Activated CD4-positive, CD25-positive, alpha-beta regulatory T cell treated with anti-CD3 and anti-CD28 coated beads, Interleukin-2, amount 50 U/mL, for 72 hours (primary cell): Measurements from ENCODE around the gene FMNL1.

Experiments
- DNase-seq: peaks from one replicate; pipeline ENCODE4 v3.0.0; 2021

FMNL1 gene

DNA sequence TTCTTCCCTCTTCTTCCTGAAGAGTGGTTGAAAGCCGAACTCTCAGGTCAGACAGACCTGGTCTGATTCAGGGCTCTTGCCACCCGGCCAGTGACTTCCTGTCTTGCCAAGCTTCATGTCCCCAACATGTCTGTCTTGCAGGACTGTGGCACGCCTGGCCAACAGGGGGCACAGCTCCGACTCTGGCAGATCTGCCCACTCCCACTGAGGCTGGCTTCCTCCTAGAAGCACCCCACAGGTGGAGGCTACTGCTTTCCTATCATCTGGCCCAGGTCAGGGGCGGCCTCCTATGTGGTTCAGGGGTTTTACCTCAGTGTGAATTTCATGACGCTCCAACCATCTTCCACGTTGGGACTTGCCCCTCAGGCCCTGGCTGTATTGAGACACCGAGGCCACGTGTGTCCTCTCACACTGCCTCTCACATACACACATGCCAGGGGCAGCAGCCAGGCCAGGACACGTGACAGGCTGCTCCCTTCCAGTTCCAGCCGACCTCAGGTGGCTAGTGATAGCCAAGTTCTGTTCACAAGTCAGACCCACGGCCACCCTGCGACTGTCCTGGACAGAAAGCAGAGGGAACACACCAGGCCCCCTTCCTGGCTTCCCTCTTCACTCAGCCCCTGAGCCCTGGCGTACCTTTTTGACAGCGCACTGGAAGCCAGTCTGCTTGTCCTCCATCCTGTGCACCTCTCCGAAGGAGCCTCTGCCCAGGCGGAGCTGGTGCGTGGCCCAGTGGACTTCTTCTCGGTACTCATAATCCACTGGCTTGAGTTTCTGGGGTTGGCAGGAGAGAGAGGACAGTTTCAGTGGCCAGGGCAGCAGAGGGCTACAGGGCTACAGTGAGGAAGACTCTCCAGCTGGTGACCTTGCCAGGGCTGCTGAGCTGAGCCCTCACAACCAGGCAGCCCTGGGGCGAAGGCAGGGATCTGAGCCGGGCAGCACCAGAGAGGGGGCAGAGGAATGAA lies 62.8 kb downstream of the FMNL1 start:
- no peak for DNase-seq

- no peak for DNase-seq
Observed at GRCh38 chr17:45286286-45286685, 64.6 kb downstream of the FMNL1 start.

DNA sequence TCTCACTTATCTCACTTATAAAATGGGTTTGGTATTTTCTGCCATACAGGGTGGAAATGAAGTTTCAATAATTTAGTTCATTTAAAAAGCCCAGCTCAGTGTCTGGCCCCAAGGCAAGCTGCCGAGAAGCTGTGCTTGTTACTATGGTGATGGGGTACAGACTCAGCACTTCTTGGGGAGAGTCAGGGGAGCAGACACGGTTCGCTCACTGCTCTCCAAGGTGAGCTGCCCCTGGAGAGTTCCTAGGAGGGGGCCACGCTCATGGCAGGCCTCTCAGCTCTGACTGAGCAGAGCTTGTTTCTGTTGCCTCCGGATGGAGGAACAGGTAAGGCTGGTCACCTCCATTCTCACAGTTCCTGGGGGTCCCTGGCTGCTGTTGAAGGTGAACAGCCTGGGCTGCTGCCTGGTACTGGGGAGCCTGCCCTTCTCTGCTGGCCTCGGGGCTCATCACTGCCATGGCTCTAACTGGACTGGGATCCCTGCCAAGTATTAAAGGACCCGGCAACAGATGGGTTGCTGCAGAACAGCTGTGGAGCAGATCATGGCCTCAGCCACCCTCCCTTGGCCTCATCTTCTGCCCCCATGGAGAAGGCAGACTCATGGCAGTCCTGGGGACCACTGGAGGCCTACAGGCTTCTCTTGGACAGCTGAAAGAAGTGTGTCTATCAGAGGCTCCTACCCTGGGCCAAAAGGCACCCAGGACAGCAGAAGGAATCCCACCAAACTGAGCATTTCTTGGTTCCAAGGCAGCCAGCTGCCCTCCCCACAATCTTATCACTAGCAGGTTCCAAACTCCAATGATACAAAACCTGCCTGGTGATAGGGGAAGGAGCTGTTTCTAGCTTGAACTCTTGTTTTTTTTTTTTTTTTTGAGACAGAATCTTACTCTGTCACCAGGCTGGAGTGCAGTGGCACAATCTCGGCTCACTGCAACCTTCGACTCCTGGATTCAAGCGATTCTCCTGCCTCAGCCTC lies 66.1 kb downstream of the FMNL1 start:
- no peak for DNase-seq

DNA sequence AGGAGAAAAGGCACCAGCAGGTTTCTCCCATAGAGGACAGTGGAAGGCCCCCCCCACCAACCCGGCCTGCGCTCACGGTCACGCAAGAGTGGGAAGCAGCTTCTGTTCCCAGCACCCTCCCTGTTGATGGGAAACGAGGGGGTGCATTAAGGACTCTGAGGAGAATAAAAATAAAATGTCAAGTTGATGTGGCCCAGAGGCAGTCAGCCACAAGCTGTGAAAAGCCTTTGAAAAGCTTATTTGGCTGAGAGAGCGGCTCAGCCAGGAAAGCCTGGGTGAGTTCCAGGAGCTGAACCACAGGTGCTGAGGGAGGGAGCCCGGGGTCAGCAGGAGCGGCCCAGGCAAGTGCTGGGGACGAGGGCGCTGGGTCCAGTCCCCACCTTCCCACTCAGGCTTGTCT lies 67.1 kb downstream of the FMNL1 start:
- no peak for DNase-seq

- DNase-seq, result no peak
Observed at GRCh38 chr17:45289301-45290268, 67.9 kb downstream of the FMNL1 start.

GRCh38 chr17:45290269-45290765 lies 68.6 kb downstream of the FMNL1 start:
- DNase-seq, result no peak

GRCh38 chr17:45291171-45291805 lies 69.6 kb downstream of the FMNL1 start:
- no peak for DNase-seq

DNA sequence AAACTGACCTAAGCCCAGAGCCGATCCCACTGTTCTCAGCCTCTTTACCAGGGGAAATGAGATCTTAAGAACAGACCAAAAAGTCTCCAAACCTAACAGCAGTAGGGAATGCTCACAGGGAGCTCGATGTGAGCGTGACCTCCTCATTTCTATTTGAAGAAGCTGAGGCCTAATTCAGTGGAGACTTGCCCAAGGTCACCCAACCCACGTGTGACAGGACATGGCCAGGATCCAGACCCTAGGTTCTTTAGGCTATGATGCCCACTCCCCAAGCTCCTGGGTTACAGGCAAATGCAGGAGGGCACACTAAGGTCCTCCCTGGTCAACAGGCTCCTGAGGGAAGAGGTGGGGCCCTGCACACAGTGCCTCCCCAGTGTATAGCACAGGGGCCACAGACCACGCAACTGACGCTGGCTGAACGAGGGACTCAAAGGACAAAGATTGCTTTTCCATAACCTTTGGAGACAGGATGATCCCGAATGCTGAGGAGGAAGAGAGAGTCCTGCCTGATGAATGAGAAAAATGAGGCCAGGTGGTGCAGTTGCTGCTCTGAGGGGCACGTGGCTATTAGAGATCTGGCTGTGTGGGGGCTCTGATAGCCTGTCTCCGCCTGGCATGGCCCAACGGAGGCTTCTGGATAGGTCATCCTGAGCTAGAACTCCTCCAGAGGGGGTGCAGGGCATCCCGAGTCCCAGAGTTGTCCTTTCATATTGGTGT lies 71.2 kb downstream of the FMNL1 start:
- no peak for DNase-seq

DNA sequence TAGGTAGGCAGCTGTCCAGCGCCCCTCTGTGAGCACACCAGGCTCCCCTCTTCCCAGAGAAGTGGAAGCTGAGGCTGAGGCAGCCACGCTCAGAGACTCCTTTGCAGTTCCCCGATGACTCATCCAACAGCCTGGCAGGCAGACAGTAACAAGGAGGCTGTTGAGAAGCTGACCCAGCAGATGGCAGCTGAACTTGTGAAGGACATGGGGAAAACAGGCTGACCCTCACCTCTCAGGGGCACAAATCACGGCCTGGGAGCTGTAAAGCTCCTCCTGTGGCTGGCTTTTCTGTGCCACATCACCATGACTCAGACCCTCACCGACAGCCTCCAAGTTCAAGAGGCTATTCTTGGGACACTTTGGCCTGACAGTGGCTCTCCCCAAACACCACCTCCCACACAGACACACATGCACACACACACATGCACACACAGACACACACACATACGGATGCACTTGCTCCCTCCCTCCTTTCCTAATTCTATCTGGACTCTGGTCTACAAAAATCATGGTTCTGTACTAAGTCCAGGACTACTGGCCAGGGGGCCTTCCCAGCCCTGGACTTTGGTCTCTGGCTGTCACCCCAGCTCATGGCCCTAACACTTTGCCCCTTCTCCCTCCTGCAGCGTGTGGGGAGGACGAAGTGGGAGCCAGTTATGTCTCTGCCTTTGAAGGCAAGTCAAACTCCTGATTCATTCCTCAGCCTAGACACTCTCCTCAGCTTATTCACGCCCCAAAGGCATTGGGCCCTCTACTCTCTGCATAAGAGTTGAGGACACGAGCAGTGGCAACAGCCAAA lies 71.9 kb downstream of the FMNL1 start:
- DNase-seq, result no peak

DNA sequence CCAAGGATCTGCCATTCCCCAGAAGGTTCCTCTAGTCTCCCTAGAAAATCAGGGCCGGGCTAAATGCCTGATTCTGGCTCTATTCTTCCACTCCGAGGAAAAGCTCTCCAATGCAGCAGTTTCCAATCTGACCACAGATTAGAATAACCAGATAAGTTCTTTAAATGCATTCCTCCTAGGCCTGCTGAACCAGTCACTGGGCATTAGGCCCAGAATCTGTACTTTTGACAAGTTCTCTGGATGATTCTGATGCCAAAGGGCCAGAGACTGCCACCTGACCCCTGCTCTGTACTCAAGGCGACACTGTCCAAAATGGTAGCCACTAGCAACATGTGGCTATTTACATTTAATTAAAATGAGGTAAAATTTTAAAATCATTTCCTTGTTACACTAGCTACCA lies 72.8 kb downstream of the FMNL1 start:
- DNase-seq, result no peak

GRCh38 chr17:45296003-45296832 lies 74.5 kb downstream of the FMNL1 start:
- no peak for DNase-seq

DNA sequence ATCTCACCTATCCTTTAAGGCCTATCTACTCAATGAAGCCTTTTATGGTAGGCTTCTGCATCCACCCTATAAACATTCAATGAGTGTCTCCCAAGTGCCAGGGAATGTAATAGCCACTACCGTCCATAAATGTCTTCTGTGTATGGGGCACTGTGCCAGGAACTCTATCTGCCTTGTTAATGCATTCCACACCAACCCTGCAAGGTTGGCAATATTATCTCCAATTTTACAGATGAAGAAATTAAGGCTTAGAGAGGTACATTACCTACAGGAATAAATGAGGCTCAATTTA lies 75.1 kb downstream of the FMNL1 start:
- no peak for DNase-seq
